ENCODE measurements around the gene BRD8.

BRD8 gene

DNA sequence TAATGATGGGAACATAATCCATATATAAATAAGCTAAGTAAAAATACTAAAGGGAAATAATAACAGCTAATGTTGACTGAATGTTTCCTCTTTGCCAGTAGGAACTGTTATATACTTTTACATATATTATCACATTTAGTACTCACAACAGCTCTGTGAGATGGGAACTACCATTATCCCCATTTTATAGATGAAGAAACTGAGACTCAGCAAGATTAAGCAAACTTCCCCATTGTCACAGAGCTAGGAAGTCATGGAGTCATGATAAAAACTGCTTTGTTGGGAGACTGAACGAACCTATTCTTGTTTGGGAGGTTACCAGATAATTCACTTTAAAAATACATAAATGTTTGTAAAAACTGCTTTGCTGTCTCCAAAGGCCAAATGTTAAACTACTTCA lies 71.2 kb downstream of the BRD8 start:
- in situ Hi-C loops (cut with HindIII; ENCODE audit: low sequenced_read_pairs), result no loop called here

GRCh38 chr5:138105709-138106108 lies 72.7 kb downstream of the BRD8 start:
- in situ Hi-C loops (cut with HindIII; ENCODE audit: low sequenced_read_pairs), result no loop called here

- in situ Hi-C loops (cut with HindIII; ENCODE audit: low sequenced_read_pairs), result no loop called here
These were observed 75.2 kb downstream of the BRD8 start for GRCh38 chr5:138103319-138103637.

DNA sequence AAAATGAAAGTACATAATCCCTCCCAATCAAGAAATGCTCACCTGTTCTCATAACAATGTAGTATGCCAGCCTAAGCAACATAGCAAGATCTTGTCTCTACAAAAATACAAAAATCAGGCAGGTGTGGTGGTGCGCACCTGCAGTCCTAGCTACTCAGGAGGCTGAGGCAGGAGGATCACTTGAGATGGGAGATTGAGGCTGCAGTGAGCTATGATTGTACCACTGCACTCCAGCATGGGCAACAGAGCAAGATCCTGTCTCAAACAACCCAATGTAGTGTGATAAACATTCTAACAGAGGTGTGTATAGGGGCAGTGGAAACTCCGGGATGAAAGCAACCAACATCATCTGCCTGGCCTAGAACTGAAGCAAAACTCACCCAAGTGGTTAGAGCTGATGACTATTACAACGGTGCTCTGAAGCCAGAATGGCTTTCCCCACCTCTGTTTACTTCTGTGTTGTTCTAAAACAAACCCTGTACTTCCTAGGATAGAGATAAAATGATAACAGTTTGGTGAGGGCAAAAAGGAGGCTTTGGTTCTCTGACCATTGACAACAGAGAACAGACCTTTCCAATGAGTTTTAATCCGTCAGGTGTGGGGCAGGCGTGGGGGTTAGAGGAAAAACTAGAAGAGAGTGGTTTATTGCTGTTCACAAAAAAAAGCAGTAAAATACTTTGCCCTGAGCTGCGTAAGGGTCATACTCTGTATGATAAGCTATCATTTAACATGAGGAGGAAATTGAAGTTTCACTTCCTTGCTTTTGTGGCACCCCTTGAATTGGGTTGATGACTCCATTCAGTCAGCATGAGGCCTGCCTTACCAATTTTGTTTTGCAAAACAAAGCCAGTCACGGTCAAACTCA lies 75.7 kb downstream of the BRD8 start:
- in situ Hi-C loops (cut with HindIII; ENCODE audit: low sequenced_read_pairs), result no loop called here

GRCh38 chr5:138096997-138097828 lies 81.2 kb downstream of the BRD8 start:
- in situ Hi-C loops (cut with HindIII; ENCODE audit: low sequenced_read_pairs), result no loop called here

GRCh38 chr5:138096363-138096762 lies 82.1 kb downstream of the BRD8 start:
- in situ Hi-C loops (cut with HindIII; ENCODE audit: low sequenced_read_pairs), result no loop called here

DNA sequence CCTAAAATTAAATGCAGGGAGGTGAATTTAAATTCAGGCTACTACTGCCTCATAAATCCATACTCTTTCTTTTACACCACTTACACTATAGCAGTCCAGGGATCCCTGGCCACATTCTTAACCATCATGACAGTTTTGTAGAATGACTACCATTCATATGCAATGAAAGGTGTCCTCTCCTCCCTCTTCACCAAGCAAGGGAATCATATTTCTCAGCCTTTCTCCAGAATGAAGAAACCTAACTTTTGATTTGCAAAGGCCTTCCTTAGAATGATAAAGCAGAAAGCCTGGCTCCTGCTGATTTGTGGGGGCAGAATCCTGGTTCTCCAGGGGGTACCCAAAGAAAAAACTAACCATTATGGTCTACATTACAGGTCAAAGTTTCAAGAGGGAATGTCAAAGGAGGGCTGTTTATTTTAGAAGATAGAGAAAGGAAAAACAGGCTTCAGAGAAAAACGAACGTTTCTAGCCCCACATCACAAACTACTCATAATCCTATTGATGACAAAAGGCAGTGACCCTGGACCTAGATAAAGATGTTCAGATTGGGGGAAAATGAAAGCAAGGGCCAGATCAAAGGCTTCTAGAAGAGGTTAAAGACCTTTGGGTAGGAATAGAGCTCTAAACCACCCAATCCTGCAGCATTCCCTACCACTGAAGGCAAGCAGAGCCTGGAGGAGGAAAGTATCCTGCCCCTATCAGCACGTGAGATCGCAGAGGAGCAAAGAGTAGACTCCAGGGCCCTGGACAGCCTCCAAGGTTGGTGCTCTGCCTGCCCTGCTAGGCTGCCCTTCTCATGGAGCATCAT lies 83.1 kb downstream of the BRD8 start:
- in situ Hi-C loops (cut with HindIII; ENCODE audit: low sequenced_read_pairs), result no loop called here

DNA sequence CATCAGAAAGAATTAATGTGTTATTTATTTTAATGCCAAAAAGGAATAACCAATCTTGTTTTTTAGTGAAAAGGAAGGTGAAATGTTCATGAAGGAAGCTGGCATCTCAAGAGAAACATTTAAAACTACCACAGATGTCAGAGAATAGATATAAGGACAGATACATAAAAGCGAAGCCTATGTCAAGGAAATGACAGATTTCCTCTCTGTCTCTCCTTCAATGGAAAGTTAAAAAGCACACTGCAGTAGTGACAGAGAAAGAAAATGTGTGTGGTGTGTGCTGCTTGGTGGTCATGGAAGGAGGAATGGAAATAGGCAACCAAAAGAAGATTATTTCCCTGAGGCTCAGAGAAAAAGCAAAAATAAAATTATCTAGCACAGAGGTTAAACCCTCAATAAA lies 85.4 kb downstream of the BRD8 start:
- in situ Hi-C loops (cut with HindIII; ENCODE audit: low sequenced_read_pairs), result no loop called here

DNA sequence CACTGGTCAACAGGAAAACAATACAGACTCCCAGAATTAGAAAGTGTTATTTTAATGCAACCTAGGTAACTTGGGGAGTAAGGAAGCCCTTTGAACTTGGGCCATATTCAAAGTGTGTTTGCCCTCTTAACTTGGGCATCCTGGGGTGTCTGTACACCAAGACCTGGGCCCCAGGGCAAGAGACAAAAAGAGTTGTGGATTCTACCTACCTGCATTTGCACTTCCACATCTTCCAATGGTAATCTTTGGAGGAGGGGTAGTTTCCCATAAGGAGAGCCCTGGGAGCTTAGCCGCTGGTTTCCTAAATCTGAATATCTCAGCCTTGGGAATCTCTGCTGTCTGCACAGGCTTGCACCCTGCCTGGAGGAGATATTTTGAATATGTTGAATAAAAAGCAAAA lies 86.1 kb downstream of the BRD8 start:
- in situ Hi-C loops (cut with HindIII; ENCODE audit: low sequenced_read_pairs), result no loop called here

GRCh38 chr5:138091685-138092084 lies 86.7 kb downstream of the BRD8 start:
- in situ Hi-C loops (cut with HindIII; ENCODE audit: low sequenced_read_pairs), result no loop called here

Measured in endothelial cell of hepatic sinusoid (primary cell).